PC-9 (cell line): ENCODE measurements around the gene MCM3. TPM values are rescaled to one million over a fixed set of nuclear protein-coding genes. Genes with fewer than 3 reads are reported as not detected.

Source experiments
- BruUV-seq: library from RNA; stranded (reverse); fragments of 400-500 nt; replicated peaks from 2 replicates; lab custom pipeline; 2021; lab: Mats Ljungman, UMichigan
- CTCF ChIA-PET: fragments of 300-600 bp; sonication (Branson Sonifier 250); formaldehyde crosslinking; loops from one replicate; lab custom pipeline; 2022; ENCODE audit warnings: antibody characterized with exemption; lab: Charles Lee
- POLR2A ChIA-PET: fragments of 300-600 bp; sonication (Branson Sonifier 250); formaldehyde crosslinking; loops from one replicate; lab custom pipeline; 2022; ENCODE audit warnings: antibody characterized with exemption; ENCODE audit not compliant: unreplicated experiment; lab: Charles Lee
- DNase-seq, 2 experiments: peaks; one replicate each; pipeline versions ENCODE4 v3.0.0 to v3.0.0-alpha.2; 2015 to 2022; ENCODE audit warnings: mixed read lengths in 1 of 2
- H2AFZ ChIP-seq: fragments of 200-600 bp; sonication (generic); 2 replicates; pipeline ENCODE4 v1.8.1; 2017; ENCODE audit warnings: antibody characterized with exemption
- H3F3A ChIP-seq: fragments of 200-600 bp; sonication (generic); 2 replicates; pipeline ENCODE4 v1.8.1; 2017; ENCODE audit warnings: antibody characterized with exemption, mild to moderate bottlenecking, low read depth; ENCODE audit not compliant: insufficient read depth
- H3K27ac ChIP-seq: fragments of 200-600 bp; sonication (generic); 2 replicates; pipeline ENCODE4 v1.6.1; 2016; ENCODE audit warnings: mixed run types
- H3K27me3 ChIP-seq: fragments of 200-600 bp; sonication (generic); 2 replicates; pipeline ENCODE4 v1.6.1; 2016; ENCODE audit warnings: low read depth, mixed run types; ENCODE audit not compliant: insufficient read depth
- H3K36me3 ChIP-seq: fragments of 200-600 bp; sonication (generic); 2 replicates; pipeline ENCODE4 v1.6.1; 2016; ENCODE audit warnings: low read depth, mixed run types
- H3K4me1 ChIP-seq: fragments of 200-600 bp; sonication (generic); replicated peaks from 2 replicates; pipeline ENCODE4 v1.6.1; 2016; ENCODE audit warnings: mixed run types; ENCODE audit not compliant: insufficient read depth
- H3K4me2 ChIP-seq: fragments of 200-600 bp; sonication (generic); 2 replicates; pipeline ENCODE4 v1.6.1; 2017; ENCODE audit warnings: mixed run types
- H3K4me3 ChIP-seq: fragments of 200-600 bp; sonication (generic); 2 replicates; pipeline ENCODE4 v1.6.1; 2016; ENCODE audit warnings: mixed run types
- H3K79me2 ChIP-seq: fragments of 200-600 bp; sonication (generic); 2 replicates; pipeline ENCODE4 v1.6.1; 2017; ENCODE audit warnings: low read depth, mixed run types
- H3K9me2 ChIP-seq: fragments of 200-600 bp; sonication (generic); 2 replicates; pipeline ENCODE4 v1.8.1; 2017; ENCODE audit warnings: mild to moderate bottlenecking; ENCODE audit not compliant: insufficient read depth
- H3K9me3 ChIP-seq: fragments of 200-600 bp; sonication (generic); 2 replicates; pipeline ENCODE4 v1.8.1; 2016; ENCODE audit warnings: low read depth; ENCODE audit not compliant: insufficient read depth
- H4K20me1 ChIP-seq: fragments of 200-600 bp; sonication (generic); 2 replicates; pipeline ENCODE4 v1.8.1; 2017; ENCODE audit not compliant: insufficient read depth
- CTCF ChIP-seq: fragments of 200-600 bp; sonication (generic); conservative IDR thresholded peaks from 2 replicates; pipeline ENCODE4 v1.6.1; 2017; ENCODE audit warnings: mixed run types, antibody characterized with exemption, mild to moderate bottlenecking, moderate library complexity
- EZH2 ChIP-seq: fragments of 200-600 bp; sonication (generic); IDR thresholded peaks from 2 replicates; pipeline ENCODE4 v1.8.0; 2017; ENCODE audit warnings: antibody characterized with exemption, low read depth
- intact Hi-C: fragments of 100-400 bp; cut with micrococcal nuclease; formaldehyde crosslinking; loops from one replicate; pipeline ENCODE4 v1.10.0; 2022; ENCODE audit not compliant: unreplicated experiment
- total RNA-seq: library from RNA; stranded (reverse); gene quantifications from 2 replicates; pipeline ENCODE4 v1.2.3, GENCODE V29; 2021

Gene MCM3
- total RNA-seq, 1 experiment from 2014 or later: 111 TPM

GRCh38 chr6:52300489-52300931, 16.0 kb upstream of the MCM3 start:
- no peak overlapping the region for H3K4me3 ChIP-seq
- TF ChIP-seq CTCF: no peak
- no peak for TF ChIP-seq EZH2
- no peaks in the 10 kb centered on the region for H3K79me2 ChIP-seq
- no peaks in the 10 kb centered on the region for H3K4me1 ChIP-seq
- H3K4me2 ChIP-seq: no peak overlapping the region
- ChIA-PET CTCF (interaction anchor here (0.6 kb wide), 1 partner anchor 123 kb away, joined by 7 read pairs; no protein-coding TSS in a partner anchor), POLR2A (no interaction called here)
- no peaks in the 10 kb centered on the region for H3K9me2 ChIP-seq
- no peaks in the 10 kb centered on the region for H4K20me1 ChIP-seq
- no peak overlapping the region for H2AFZ ChIP-seq
- no peak overlapping the region for H3K27ac ChIP-seq
- no TSS peak for BruUV-seq
- no peaks in the 10 kb centered on the region for H3K27me3 ChIP-seq
- H3K9me3 ChIP-seq: no peaks in the 10 kb centered on the region
- no peak for DNase-seq
- no peaks in the 10 kb centered on the region for H3K36me3 ChIP-seq
- H3F3A ChIP-seq: no peaks in the 10 kb centered on the region
- intact Hi-C loops: no loop called here

GRCh38 chr6:52299653-52300052, 15.1 kb upstream of the MCM3 start:
- Histone ChIP-seq H3K27me3 (no peaks in the 10 kb centered on the region), H3K9me2 (no peaks in the 10 kb centered on the region), H3K9me3 (no peaks in the 10 kb centered on the region), H3K4me2 (no peak overlapping the region), H3F3A (no peaks in the 10 kb centered on the region), H3K4me3 (no peak overlapping the region), H3K36me3 (no peaks in the 10 kb centered on the region), H3K27ac (no peak overlapping the region), H3K4me1 (no peaks in the 10 kb centered on the region), H3K79me2 (no peaks in the 10 kb centered on the region), H2AFZ (no peak overlapping the region), H4K20me1 (no peaks in the 10 kb centered on the region)
- no peak for DNase-seq
- intact Hi-C loops: no loop called here
- TF ChIP-seq CTCF (no peak), EZH2 (no peak)
- BruUV-seq: no TSS peak
- ChIA-PET CTCF (no interaction called here), POLR2A (interaction anchor here (0.5 kb wide), 1 partner anchor 63 kb away, joined by 4 read pairs; no protein-coding TSS in a partner anchor)

GRCh38 chr6:52297433-52297832, 12.9 kb upstream of the MCM3 start:
- Histone ChIP-seq H3K79me2 (no peaks in the 10 kb centered on the region), H3K4me1 (no peaks in the 10 kb centered on the region), H3K27ac (no peak overlapping the region), H3K9me3 (no peaks in the 10 kb centered on the region), H3K27me3 (no peaks in the 10 kb centered on the region), H3K4me2 (no peak overlapping the region), H4K20me1 (no peaks in the 10 kb centered on the region), H3K4me3 (no peak overlapping the region), H3F3A (no peaks in the 10 kb centered on the region), H3K9me2 (no peaks in the 10 kb centered on the region), H2AFZ (no peak overlapping the region), H3K36me3 (no peaks in the 10 kb centered on the region)
- TF ChIP-seq EZH2: no peak
- no peak for TF ChIP-seq CTCF
- POLR2A ChIA-PET: no interaction called here
- CTCF ChIA-PET: no interaction called here
- DNase-seq: no peak
- no TSS peak for BruUV-seq
- intact Hi-C loops: no loop called here
